Fibroblast of pulmonary artery (primary cell): ENCODE results near the gene HLCS.

Experiments
- DNase-seq: peaks from one replicate; pipeline ENCODE4 v3.0.0-alpha.2; 2010; ENCODE audit warnings: low read depth
- H3K4me3 ChIP-seq: replicated peaks from 2 replicates; pipeline ENCODE4 v1.5.1; 2011; ENCODE audit warnings: low read depth, mild to moderate bottlenecking, control low read depth, low read length, moderate library complexity
- CTCF ChIP-seq: IDR thresholded peaks from 2 replicates; pipeline ENCODE4 v1.5.1; 2011; ENCODE audit warnings: mild to moderate bottlenecking, control low read depth, low read length, inconsistent platforms; ENCODE audit errors: missing control alignments

The HLCS gene

GRCh38 chr21:36828891-36829515 lies 137.5 kb downstream of the HLCS start:
- H3K4me3 ChIP-seq, result no peak overlapping the region

GRCh38 chr21:36828208-36828607 lies 138.3 kb downstream of the HLCS start:
- no peak overlapping the region for H3K4me3 ChIP-seq
- no peak for DNase-seq
- TF ChIP-seq CTCF, result no peak

More at GRCh38 chr21:36828891-36829515, 137.5 kb downstream of the HLCS start:
- DNase-seq, result no peak
- no peak for TF ChIP-seq CTCF

GRCh38 chr21:36825658-36826057 lies 140.8 kb downstream of the HLCS start:
- DNase-seq, result no peak
- H3K4me3 ChIP-seq, result no peak overlapping the region
- no peak for TF ChIP-seq CTCF

GRCh38 chr21:36821032-36821299 lies 145.5 kb downstream of the HLCS start:
- no peak overlapping the region for H3K4me3 ChIP-seq
- no peak for DNase-seq
- TF ChIP-seq CTCF, result no peak

- peak; percentile 15 for DNase-seq
- H3K4me3 ChIP-seq, result no peak overlapping the region
- TF ChIP-seq CTCF, result no peak
These were observed 146.1 kb downstream of the HLCS start for GRCh38 chr21:36820176-36821031.

- DNase-seq, result no peak
- TF ChIP-seq CTCF, result no peak
- no peak overlapping the region for H3K4me3 ChIP-seq
These were observed 148.6 kb downstream of the HLCS start for GRCh38 chr21:36817732-36818450.
